Caco-2 (cell line): ENCODE data around the gene VPS8. TPM values are rescaled to one million over a fixed set of nuclear protein-coding genes. Genes with fewer than 3 reads are reported as not detected.

ENCODE experiments used
- BruUV-seq: library from RNA; stranded (reverse); fragments of 400-500 nt; replicated peaks from 2 replicates; lab custom pipeline; 2021; lab: Mats Ljungman, UMichigan
- CTCF ChIA-PET: fragments of 300-600 bp; sonication (Branson Sonifier 250); formaldehyde crosslinking; loops from one replicate; lab custom pipeline; 2022; ENCODE audit warnings: antibody characterized with exemption; lab: Charles Lee
- POLR2A ChIA-PET: fragments of 300-600 bp; sonication (Branson Sonifier 250); formaldehyde crosslinking; loops from one replicate; lab custom pipeline; 2022; ENCODE audit warnings: antibody characterized with exemption; lab: Charles Lee
- DNase-seq, 2 experiments: peaks; one replicate each; pipeline versions ENCODE4 v3.0.0 to v3.0.0-alpha.2; 2020 to 2022
- H3K27me3 ChIP-seq: replicated peaks from 2 replicates; pipeline ENCODE4 v1.6.0; 2011; ENCODE audit warnings: low read length; ENCODE audit not compliant: control insufficient read depth, insufficient read depth
- H3K36me3 ChIP-seq: 2 replicates; pipeline ENCODE4 v1.5.1; 2011; ENCODE audit warnings: low read length; ENCODE audit not compliant: control insufficient read depth, insufficient read depth
- H3K4me1 ChIP-seq: fragments of 250-450 bp; sonication (Bioruptor Pico); 2 replicates; pipeline ENCODE4 v1.5.1; 2020; ENCODE audit warnings: mild to moderate bottlenecking
- H3K4me3 ChIP-seq: 2 replicates; pipeline ENCODE4 v1.5.1; 2011; ENCODE audit warnings: low read depth, mild to moderate bottlenecking, control low read depth, low read length
- H3K9me3 ChIP-seq: fragments of 250-450 bp; sonication (Bioruptor Pico); 2 replicates; pipeline ENCODE4 v1.5.1; 2020; ENCODE audit warnings: mild to moderate bottlenecking, moderate library complexity
- H3K27ac Mint-ChIP-seq: one replicate; pipeline ENCODE4 v1.8.0; 2022; ENCODE audit warnings: mixed read lengths; ENCODE audit not compliant: unreplicated experiment
- H3K27me3 Mint-ChIP-seq: one replicate; pipeline ENCODE4 v1.8.0; 2022; ENCODE audit warnings: mixed read lengths; ENCODE audit not compliant: insufficient read depth, unreplicated experiment
- H3K36me3 Mint-ChIP-seq: one replicate; pipeline ENCODE4 v1.8.0; 2022; ENCODE audit warnings: mild to moderate bottlenecking, mixed read lengths; ENCODE audit not compliant: insufficient read depth, unreplicated experiment
- H3K4me1 Mint-ChIP-seq: one replicate; pipeline ENCODE4 v1.8.0; 2022; ENCODE audit warnings: low read depth, mixed read lengths; ENCODE audit not compliant: unreplicated experiment
- H3K4me3 Mint-ChIP-seq: one replicate; pipeline ENCODE4 v1.8.0; 2022; ENCODE audit warnings: mild to moderate bottlenecking, moderate library complexity, mixed read lengths; ENCODE audit not compliant: unreplicated experiment
- H3K9me3 Mint-ChIP-seq: one replicate; pipeline ENCODE4 v1.8.0; 2022; ENCODE audit warnings: mixed read lengths; ENCODE audit not compliant: unreplicated experiment
- intact Hi-C: fragments of 100-400 bp; cut with micrococcal nuclease; formaldehyde crosslinking; loops from one replicate; pipeline ENCODE4 v1.10.0; 2022; ENCODE audit not compliant: unreplicated experiment
- total RNA-seq: library from RNA; stranded (reverse); gene quantifications from 2 replicates; pipeline ENCODE4 v1.2.3, GENCODE V29; 2022
- TF ChIP-seq, protein P1 (sequence below), 2 experiments: fragments of 200-600 bp in 1 of 2; IDR thresholded peaks; 1 replicate in 1 of 2; 2 replicates in 1 of 2; pipeline versions ENCODE4 v1.5.1 to v1.8.0; 2011 to 2022; ENCODE audit warnings: antibody characterized with exemption in 1 of 2, control low read depth in 1 of 2, inconsistent platforms in 1 of 2, low read depth in 1 of 2, low read length in 1 of 2, mild to moderate bottlenecking in 1 of 2, moderate library complexity in 1 of 2; ENCODE audit not compliant: insufficient read depth in 1 of 2, severe bottlenecking in 1 of 2, unreplicated experiment in 1 of 2

Gene VPS8
- total RNA-seq, 1 experiment from 2014 or later, result 44.7 TPM

DNA sequence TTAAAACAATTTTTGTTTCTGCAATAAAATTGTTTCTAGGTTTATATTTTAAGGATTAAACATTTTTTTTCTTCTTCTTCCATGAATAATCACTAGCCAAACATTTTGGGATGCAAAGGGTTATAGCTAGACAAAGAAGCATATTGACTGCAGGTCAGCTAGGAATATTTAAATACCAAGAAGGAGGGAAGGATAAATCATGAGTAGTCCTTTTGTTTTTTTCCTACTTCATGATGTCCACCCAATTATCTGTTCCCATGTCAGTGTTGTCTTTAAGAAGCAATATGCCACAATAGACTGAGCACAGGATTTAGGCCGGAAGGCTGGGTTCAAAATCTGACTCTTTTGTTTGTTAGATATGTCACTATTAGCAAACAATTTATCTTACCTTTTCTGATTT lies 82.1 kb downstream of the VPS8 start:
- TF ChIP-seq, protein P1, sequence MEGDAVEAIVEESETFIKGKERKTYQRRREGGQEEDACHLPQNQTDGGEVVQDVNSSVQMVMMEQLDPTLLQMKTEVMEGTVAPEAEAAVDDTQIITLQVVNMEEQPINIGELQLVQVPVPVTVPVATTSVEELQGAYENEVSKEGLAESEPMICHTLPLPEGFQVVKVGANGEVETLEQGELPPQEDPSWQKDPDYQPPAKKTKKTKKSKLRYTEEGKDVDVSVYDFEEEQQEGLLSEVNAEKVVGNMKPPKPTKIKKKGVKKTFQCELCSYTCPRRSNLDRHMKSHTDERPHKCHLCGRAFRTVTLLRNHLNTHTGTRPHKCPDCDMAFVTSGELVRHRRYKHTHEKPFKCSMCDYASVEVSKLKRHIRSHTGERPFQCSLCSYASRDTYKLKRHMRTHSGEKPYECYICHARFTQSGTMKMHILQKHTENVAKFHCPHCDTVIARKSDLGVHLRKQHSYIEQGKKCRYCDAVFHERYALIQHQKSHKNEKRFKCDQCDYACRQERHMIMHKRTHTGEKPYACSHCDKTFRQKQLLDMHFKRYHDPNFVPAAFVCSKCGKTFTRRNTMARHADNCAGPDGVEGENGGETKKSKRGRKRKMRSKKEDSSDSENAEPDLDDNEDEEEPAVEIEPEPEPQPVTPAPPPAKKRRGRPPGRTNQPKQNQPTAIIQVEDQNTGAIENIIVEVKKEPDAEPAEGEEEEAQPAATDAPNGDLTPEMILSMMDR (IDR thresholded peaks at IDR 0.05; ENCODE audit: insufficient read depth in 1 of 2, low read depth in 1 of 2, low read length in 1 of 2, severe bottlenecking in 1 of 2, unreplicated experiment in 1 of 2), result no peak
- Histone ChIP-seq H3K27me3 (no peaks in the 10 kb centered on the region), H3K36me3 (no peaks in the 10 kb centered on the region), H3K4me1 (no peaks in the 10 kb centered on the region), H3K9me3 (no peaks in the 10 kb centered on the region), H3K4me3 (no peak overlapping the region)
- no peaks in the 10 kb centered on the region for H3K9me3 Mint-ChIP-seq
- no peak overlapping the region for H3K27ac Mint-ChIP-seq
- no TSS peak for BruUV-seq
- DNase-seq, result no peak
- no peak overlapping the region for H3K4me3 Mint-ChIP-seq
- POLR2A ChIA-PET, result no interaction called here
- no peaks in the 10 kb centered on the region for H3K36me3 Mint-ChIP-seq
- CTCF ChIA-PET, result no interaction called here
- intact Hi-C loops, result no loop called here
- no peaks in the 10 kb centered on the region for H3K27me3 Mint-ChIP-seq
- no peaks in the 10 kb centered on the region for H3K4me1 Mint-ChIP-seq

DNA sequence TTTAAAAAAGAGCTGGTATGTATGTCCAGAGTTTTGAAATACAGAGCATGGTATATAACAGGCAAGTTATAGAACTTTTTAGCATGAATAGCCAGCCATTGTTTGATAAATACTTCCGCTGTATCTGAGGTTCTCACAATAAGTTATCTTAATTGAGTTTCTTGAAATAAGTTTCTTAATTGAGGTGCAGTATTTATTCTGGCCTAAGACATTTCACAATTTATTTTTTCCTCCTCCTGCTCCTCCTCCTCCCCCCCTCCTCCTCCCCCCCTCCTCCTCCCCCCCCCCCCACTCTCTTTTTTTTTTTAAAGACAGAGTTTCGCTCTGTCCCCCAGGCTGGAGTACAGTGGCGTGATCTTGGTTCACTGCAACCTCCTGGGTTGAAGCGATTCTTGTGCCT lies 83.4 kb downstream of the VPS8 start:
- BruUV-seq, result no TSS peak
- no peaks in the 10 kb centered on the region for H3K27me3 Mint-ChIP-seq
- CTCF ChIA-PET, result no interaction called here

DNA sequence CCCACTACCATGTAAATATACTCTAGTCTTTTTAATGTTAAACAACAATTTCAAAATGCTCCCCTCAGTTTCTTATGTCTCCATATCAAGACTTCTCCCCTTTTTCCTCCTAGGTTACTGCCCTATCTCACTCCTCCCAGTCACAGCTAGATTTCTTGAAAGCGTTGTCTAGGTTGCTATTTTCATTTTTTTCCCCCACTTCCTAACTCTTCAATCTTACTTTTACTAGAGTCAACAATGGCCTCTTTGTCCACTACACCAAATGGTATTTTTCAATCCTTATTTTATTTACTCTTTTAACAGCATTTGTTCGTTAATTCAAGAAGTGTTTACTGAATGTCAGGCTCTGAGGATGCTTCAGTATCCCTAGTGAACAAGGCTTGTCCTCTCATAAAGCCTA lies 84.4 kb downstream of the VPS8 start:
- intact Hi-C loops, result no loop called here
- H3K9me3 ChIP-seq, result no peaks in the 10 kb centered on the region

More for the DNA sequence above, 83.4 kb downstream of the VPS8 start:
- Histone ChIP-seq H3K27me3 (no peaks in the 10 kb centered on the region), H3K4me1 (no peaks in the 10 kb centered on the region), H3K4me3 (no peak overlapping the region), H3K36me3 (no peaks in the 10 kb centered on the region), H3K9me3 (no peaks in the 10 kb centered on the region)
- H3K4me1 Mint-ChIP-seq, result no peaks in the 10 kb centered on the region
- H3K4me3 Mint-ChIP-seq, result no peak overlapping the region
- POLR2A ChIA-PET, result no interaction called here
- TF ChIP-seq, protein P1 (IDR thresholded peaks at IDR 0.05; ENCODE audit: insufficient read depth in 1 of 2, low read depth in 1 of 2, low read length in 1 of 2, severe bottlenecking in 1 of 2, unreplicated experiment in 1 of 2), result no peak
- DNase-seq, result no peak
- no peaks in the 10 kb centered on the region for H3K36me3 Mint-ChIP-seq
- H3K9me3 Mint-ChIP-seq, result no peaks in the 10 kb centered on the region
- no peak overlapping the region for H3K27ac Mint-ChIP-seq
- intact Hi-C loops, result no loop called here

More for the DNA sequence above, 84.4 kb downstream of the VPS8 start:
- ChIA-PET CTCF (no interaction called here), POLR2A (no interaction called here)
- Mint-ChIP-seq H3K27me3 (no peaks in the 10 kb centered on the region), H3K27ac (no peak overlapping the region), H3K36me3 (no peaks in the 10 kb centered on the region), H3K9me3 (no peaks in the 10 kb centered on the region), H3K4me3 (no peak overlapping the region), H3K4me1 (no peaks in the 10 kb centered on the region)
- no peaks in the 10 kb centered on the region for H3K4me1 ChIP-seq
- no peaks in the 10 kb centered on the region for H3K36me3 ChIP-seq
- no peak overlapping the region for H3K4me3 ChIP-seq
- TF ChIP-seq, protein P1 (IDR thresholded peaks at IDR 0.05; ENCODE audit: insufficient read depth in 1 of 2, low read depth in 1 of 2, low read length in 1 of 2, severe bottlenecking in 1 of 2, unreplicated experiment in 1 of 2), result no peak
- H3K27me3 ChIP-seq, result no peaks in the 10 kb centered on the region
- no peak for DNase-seq
- no TSS peak for BruUV-seq
